Loucy (cell line): ENCODE data around the gene RFX3.

Experiments
- H2AFZ ChIP-seq: fragments of 200-600 bp; sonication (generic); 2 replicates; pipeline ENCODE4 v1.6.0; 2016; ENCODE audit warnings: antibody characterized with exemption, mild to moderate bottlenecking, low read length, moderate library complexity
- H3F3A ChIP-seq: fragments of 200-600 bp; 2 replicates; pipeline ENCODE4 v1.6.0; 2016; ENCODE audit warnings: antibody characterized with exemption, low read depth, mild to moderate bottlenecking
- H3K27me3 ChIP-seq: fragments of 200-600 bp; sonication (generic); 2 replicates; pipeline ENCODE4 v1.6.1; 2014; ENCODE audit warnings: low read length, mild to moderate bottlenecking; ENCODE audit not compliant: insufficient read depth, poor library complexity, severe bottlenecking
- H3K36me3 ChIP-seq: fragments of 200-600 bp; sonication (generic); 2 replicates; pipeline ENCODE4 v1.6.1; 2016; ENCODE audit warnings: low read length; ENCODE audit not compliant: insufficient read depth
- H3K4me1 ChIP-seq: fragments of 200-600 bp; sonication (generic); 2 replicates; pipeline ENCODE4 v1.5.1; 2014; ENCODE audit warnings: low read length, mild to moderate bottlenecking; ENCODE audit not compliant: insufficient read depth, poor library complexity, severe bottlenecking
- H3K4me2 ChIP-seq: fragments of 200-600 bp; sonication (generic); 2 replicates; pipeline ENCODE4 v1.6.0; 2014; ENCODE audit warnings: antibody characterized with exemption, low read length, low read depth, mild to moderate bottlenecking; ENCODE audit not compliant: poor library complexity, severe bottlenecking
- H3K4me3 ChIP-seq: fragments of 200-600 bp; sonication (generic); 2 replicates; pipeline ENCODE4 v1.5.1; 2014; ENCODE audit warnings: low read length, mild to moderate bottlenecking, mixed read lengths; ENCODE audit not compliant: poor library complexity, severe bottlenecking
- H3K79me2 ChIP-seq: fragments of 200-600 bp; sonication (generic); 2 replicates; pipeline ENCODE4 v1.6.1; 2014; ENCODE audit warnings: low read length; ENCODE audit not compliant: insufficient read depth
- H3K9ac ChIP-seq: fragments of 200-600 bp; sonication (generic); 2 replicates; pipeline ENCODE4 v1.6.0; 2014; ENCODE audit warnings: mild to moderate bottlenecking, low read depth, low read length, moderate library complexity; ENCODE audit not compliant: poor library complexity, severe bottlenecking
- H3K9me2 ChIP-seq: fragments of 200-600 bp; sonication (generic); replicated peaks from 2 replicates; pipeline ENCODE4 v1.6.1; 2016; ENCODE audit warnings: low read depth, low read length, mixed read lengths
- H3K9me3 ChIP-seq: fragments of 200-600 bp; sonication (generic); 2 replicates; pipeline ENCODE4 v1.6.1; 2014; ENCODE audit warnings: mild to moderate bottlenecking, antibody characterized with exemption, low read length, low read depth; ENCODE audit not compliant: insufficient read depth
- H4K20me1 ChIP-seq: fragments of 200-600 bp; sonication (generic); 2 replicates; pipeline ENCODE4 v1.6.0; 2014; ENCODE audit warnings: antibody characterized with exemption, low read length, mild to moderate bottlenecking; ENCODE audit not compliant: insufficient read depth, poor library complexity, severe bottlenecking
- EZH2phosphoT487 ChIP-seq: fragments of 200-600 bp; IDR thresholded peaks from 2 replicates; pipeline ENCODE4 v1.6.1; 2018; ENCODE audit warnings: antibody characterized with exemption, mild to moderate bottlenecking, moderate library complexity, borderline replicate concordance
- TF ChIP-seq, protein P1 (sequence below): fragments of 200-600 bp; sonication (generic); conservative IDR thresholded peaks from 2 replicates; pipeline ENCODE4 v1.5.1; 2014; ENCODE audit warnings: mild to moderate bottlenecking, antibody characterized with exemption, low read length

Gene RFX3

DNA sequence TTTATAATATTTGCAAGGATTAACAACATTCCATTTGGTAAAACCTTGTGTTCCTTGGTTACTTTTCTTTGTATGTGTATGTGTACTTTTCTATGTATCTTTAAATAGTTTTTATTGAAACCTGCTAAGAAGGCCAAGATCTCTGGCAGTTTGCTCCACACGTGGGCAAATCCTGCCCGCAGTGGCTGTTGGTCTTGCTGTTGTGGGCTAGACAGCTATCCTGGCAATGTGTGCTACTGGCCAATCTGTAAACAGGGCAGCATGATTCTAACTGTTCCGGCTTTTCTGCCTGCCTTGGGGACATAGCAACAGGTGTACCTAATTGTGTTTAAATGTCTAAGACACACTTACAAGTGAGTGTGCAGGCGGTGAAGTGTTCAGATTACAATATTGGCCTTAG, 286.6 kb downstream of the RFX3 start:
- H3F3A ChIP-seq, result no peaks in the 10 kb centered on the region
- no peaks in the 10 kb centered on the region for H3K27me3 ChIP-seq
- H3K9me2 ChIP-seq, result no peaks in the 10 kb centered on the region
- no peaks in the 10 kb centered on the region for H4K20me1 ChIP-seq
- H3K79me2 ChIP-seq, result no peaks in the 10 kb centered on the region
- H3K4me3 ChIP-seq, result no peak overlapping the region
- no peaks in the 10 kb centered on the region for H3K4me1 ChIP-seq
- H3K9ac ChIP-seq, result no peak overlapping the region
- H3K36me3 ChIP-seq, result no peaks in the 10 kb centered on the region
- no peak overlapping the region for H2AFZ ChIP-seq
- H3K9me3 ChIP-seq, result no peaks in the 10 kb centered on the region
- TF ChIP-seq, protein P1, sequence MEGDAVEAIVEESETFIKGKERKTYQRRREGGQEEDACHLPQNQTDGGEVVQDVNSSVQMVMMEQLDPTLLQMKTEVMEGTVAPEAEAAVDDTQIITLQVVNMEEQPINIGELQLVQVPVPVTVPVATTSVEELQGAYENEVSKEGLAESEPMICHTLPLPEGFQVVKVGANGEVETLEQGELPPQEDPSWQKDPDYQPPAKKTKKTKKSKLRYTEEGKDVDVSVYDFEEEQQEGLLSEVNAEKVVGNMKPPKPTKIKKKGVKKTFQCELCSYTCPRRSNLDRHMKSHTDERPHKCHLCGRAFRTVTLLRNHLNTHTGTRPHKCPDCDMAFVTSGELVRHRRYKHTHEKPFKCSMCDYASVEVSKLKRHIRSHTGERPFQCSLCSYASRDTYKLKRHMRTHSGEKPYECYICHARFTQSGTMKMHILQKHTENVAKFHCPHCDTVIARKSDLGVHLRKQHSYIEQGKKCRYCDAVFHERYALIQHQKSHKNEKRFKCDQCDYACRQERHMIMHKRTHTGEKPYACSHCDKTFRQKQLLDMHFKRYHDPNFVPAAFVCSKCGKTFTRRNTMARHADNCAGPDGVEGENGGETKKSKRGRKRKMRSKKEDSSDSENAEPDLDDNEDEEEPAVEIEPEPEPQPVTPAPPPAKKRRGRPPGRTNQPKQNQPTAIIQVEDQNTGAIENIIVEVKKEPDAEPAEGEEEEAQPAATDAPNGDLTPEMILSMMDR, result no peak
- TF ChIP-seq EZH2phosphoT487, result no peak
- H3K4me2 ChIP-seq, result no peak overlapping the region

DNA sequence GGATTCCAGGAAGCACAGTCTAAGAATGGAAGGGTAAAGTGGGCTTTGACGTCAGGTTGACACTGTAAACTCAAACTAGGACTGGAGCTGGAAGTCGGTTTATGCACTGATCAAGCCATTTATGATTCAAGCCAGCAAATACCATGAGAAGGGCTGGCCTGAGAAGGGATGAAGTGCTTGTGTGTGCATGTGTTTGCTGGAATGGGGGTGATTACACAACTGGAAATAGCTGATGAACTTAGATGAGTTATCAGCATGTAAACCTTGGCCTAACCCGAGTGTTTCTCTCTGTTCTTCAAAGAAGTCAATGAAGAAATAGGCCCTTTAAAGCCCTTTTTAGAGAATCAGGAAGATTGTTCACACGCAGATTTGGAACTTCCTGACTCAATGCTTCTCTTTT, 287.6 kb downstream of the RFX3 start:
- no peaks in the 10 kb centered on the region for H3K9me3 ChIP-seq
- no peak overlapping the region for H2AFZ ChIP-seq
- H3K4me2 ChIP-seq, result no peak overlapping the region
- no peaks in the 10 kb centered on the region for H3F3A ChIP-seq
- no peak overlapping the region for H3K4me3 ChIP-seq
- no peak overlapping the region for H3K9ac ChIP-seq
- H3K4me1 ChIP-seq, result no peaks in the 10 kb centered on the region
- TF ChIP-seq EZH2phosphoT487, result no peak
- TF ChIP-seq, protein P1, result no peak
- no peaks in the 10 kb centered on the region for H3K27me3 ChIP-seq
- no peaks in the 10 kb centered on the region for H4K20me1 ChIP-seq
- no peaks in the 10 kb centered on the region for H3K36me3 ChIP-seq
- H3K9me2 ChIP-seq, result no peaks in the 10 kb centered on the region
- H3K79me2 ChIP-seq, result no peaks in the 10 kb centered on the region

DNA sequence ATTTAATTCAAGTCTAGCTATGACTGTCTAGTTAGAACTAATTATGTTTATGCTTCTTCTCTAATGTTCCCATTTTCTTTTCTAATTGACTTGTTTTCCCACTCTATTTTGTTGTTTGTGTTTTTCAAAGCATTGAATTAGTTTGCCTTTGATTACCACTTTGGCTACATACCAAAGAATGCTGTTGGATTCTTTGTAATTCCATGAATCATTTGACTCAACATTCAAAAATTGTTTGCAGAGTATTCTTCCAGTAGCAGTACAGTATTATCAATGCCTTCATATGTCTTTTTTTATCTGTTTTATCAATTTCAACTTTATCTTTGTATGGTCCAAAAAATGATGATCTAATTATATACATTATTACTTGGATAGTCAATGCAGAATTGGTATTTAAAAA, 288.7 kb downstream of the RFX3 start:
- H3K4me2 ChIP-seq, result no peak overlapping the region

More for the DNA sequence above, 288.7 kb downstream of the RFX3 start:
- H3K4me1 ChIP-seq, result no peaks in the 10 kb centered on the region
- TF ChIP-seq EZH2phosphoT487, result no peak
- TF ChIP-seq, protein P1, result no peak
- no peaks in the 10 kb centered on the region for H4K20me1 ChIP-seq
- no peak overlapping the region for H3K9ac ChIP-seq
- H3K36me3 ChIP-seq, result no peaks in the 10 kb centered on the region
- H3F3A ChIP-seq, result no peaks in the 10 kb centered on the region
- no peak overlapping the region for H2AFZ ChIP-seq
- H3K27me3 ChIP-seq, result no peaks in the 10 kb centered on the region
- no peaks in the 10 kb centered on the region for H3K79me2 ChIP-seq
- H3K9me3 ChIP-seq, result no peaks in the 10 kb centered on the region
- no peak overlapping the region for H3K4me3 ChIP-seq
- no peaks in the 10 kb centered on the region for H3K9me2 ChIP-seq
